NCI-H748 treated with DMSO at 0.1 percent for 48 hours (cell line): ENCODE results near the gene YIPF4.
"Not testable (repeated sequence)": the region's sequence is repeated elsewhere in the genome, so short reads cannot be mapped to it uniquely, and the experiment has no call there.

Experiments used
- DNase-seq: peaks from one replicate; lab custom pipeline; 2025; lab: John Stamatoyannopoulos, UW

YIPF4 gene

DNA sequence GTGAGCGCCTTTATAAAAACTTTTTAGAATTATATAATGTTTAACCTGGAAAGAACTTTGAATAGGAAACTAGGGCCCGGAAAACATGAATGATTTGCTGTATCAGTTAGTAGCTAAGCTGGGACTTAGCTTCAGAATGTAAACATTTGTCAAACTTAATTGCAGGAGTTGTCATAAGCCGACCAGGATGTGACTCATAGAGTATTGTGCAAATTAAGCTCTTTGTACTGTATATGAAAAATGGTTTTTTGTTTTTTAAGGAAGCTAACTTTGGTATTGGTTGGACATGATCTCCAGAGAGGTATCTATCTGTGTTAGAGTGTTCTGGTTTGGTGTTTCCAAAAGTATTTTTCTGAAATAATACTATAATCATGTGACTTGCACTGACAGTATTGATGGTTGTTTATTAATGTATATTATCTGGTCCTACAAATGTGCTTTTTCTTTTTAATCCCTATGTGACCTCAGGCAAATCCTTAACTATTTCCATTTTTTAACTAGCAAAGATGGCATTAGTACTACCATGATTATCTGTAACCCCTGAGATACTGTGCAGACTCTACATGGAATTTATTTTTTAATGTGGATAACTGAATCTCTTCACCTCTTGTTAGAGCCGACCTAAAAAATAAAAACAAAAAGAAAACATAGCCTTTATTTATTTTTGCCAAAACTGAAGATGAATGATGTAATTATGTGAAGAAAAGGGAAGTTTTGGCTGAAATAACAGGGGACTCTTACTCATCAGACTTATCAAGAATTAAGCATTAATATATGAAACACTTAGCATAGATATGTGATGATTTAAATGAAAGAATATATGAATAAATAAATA lies 11.7 kb downstream of the YIPF4 start:
- no peak for DNase-seq

DNA sequence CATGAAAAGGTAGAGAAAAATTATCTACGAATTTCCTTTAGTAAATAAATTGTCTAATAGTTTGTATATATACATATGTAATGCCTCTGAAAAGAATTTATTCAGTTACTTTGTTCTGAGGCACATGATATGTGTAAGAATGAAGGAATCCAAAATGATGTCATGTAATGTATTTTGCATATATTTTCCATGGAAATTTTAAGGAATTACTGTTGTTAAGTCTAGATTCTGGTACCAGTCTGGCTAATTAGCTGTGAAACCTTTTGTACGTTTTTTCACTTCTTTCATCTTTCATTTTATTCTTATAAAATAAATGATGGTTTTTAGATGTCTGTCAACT lies 12.3 kb downstream of the YIPF4 start:
- DNase-seq: no peak

DNA sequence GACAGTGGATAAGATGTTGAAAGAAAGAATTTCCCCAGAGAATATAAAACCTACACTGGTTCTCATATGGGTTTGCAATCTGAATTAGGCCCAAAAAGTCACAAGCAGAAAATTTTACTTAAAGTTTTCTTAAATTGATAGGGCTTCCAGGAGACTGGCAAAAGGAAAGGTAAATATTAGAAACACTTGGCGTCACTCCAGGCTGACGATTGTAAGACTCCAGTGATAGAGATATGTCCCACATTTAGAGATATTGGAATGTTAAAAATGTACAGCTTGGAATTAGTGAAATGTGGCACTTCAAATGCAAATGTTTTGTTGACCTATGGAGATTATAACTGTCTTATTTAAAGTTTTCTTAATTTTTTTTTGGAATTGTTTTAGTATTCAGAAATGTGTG lies 14.0 kb downstream of the YIPF4 start:
- DNase-seq: no peak

DNA sequence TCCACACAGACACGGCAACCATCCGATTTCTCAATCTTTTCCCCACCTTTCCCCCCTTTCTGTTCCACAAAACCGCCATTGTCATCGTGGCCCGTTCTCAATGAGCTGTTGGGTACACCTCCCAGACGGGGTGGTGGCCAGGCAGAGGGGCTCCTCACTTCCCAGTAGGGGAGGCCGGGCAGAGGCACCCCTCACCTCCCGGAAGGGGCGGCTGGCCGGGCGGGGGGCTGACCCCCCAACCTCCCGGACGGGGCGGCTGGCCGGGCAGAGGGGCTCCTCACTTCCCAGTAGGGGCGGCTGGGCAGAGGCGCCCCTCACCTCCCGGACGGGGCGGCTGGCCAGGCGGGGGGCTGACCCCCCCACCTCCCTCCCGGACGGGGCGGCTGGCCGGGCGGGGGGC lies 15.8 kb downstream of the YIPF4 start:
- not testable (repeated sequence) for DNase-seq

DNA sequence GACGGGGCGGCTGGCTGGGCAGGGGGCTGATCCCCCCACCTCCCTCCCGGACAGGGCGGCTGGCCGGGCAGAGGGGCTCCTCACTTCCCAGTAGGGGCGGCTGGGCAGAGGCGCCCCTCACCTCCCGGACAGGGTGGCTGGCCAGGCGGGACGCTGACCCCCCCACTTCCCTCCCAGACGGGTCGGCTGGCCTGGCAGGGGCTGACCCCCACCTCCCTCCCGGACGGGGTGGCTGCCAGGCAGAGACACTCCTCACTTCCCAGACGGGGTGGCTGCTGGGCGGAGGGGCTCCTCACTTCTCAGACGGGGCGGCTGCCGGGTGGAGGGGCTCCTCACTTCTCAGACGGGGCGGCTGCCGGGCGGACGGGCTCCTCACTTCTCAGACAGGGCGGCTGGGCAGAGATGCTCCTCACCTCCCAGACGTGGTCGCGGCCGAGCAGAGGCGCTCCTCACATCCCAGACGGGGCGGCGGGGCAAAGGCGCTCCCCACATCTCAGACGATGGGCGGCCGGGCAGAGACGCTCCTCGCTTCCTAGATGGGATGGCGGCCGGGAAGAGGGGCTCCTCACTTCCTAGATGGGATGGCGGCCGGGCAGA lies 16.4 kb downstream of the YIPF4 start:
- not testable (repeated sequence) for DNase-seq

DNA sequence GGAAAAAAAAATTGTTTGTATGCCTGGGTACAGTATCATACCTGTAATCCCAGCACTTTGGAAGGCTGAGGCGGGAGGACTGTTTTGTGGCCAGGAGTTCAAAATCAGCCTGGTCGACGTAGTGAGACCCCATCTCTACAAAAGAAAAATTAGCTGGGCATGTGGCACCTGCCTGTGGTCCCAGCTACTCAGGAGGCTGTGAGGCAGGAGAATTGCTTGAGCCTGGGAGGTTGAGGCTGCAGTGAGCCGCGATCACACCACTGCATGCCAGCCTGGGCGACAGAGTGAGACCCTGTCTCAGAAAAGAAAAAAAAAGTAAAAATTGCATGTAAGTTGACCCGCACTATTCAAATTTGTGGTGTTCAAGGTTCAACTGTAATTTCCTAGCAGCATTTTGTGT lies 32.9 kb downstream of the YIPF4 start:
- DNase-seq: no peak

DNA sequence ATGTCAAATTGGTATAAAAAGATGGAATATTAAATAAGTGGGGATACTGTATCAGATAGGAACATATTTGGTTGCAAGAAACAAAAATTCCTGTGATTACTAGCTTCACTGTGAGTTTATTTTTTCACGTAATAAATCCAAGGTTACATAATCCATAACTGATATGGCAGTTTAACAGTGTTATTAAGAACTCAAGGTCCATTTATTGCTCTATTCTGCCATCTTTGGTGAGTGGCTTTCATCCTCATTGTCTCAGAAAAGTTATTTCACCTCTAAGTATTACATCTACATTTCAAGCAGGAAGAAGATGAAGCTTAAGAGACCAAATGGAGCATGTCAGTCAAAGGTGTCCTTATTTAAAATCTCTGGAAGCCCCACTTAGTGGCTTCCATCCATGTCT lies 37.2 kb downstream of the YIPF4 start:
- no peak for DNase-seq

DNA sequence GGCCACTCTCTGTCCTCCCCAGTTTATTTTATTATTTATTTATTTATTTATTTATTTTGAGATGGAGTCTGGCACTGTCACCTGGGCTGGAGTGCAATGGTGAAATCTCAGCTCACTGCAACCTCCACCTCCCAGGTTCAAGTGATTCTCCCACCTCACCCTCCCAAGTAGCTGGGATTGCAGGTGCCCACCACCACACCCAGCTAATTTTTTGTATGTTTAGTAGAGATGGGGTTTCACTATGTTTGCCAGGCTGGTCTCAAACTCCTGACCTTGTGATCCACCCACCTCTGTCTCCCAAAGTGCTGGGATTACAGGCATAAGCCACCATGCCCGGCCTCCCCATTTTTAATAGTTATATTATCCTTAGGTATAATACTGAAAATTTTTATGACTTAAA lies 51.0 kb downstream of the YIPF4 start:
- not testable (repeated sequence) for DNase-seq

DNA sequence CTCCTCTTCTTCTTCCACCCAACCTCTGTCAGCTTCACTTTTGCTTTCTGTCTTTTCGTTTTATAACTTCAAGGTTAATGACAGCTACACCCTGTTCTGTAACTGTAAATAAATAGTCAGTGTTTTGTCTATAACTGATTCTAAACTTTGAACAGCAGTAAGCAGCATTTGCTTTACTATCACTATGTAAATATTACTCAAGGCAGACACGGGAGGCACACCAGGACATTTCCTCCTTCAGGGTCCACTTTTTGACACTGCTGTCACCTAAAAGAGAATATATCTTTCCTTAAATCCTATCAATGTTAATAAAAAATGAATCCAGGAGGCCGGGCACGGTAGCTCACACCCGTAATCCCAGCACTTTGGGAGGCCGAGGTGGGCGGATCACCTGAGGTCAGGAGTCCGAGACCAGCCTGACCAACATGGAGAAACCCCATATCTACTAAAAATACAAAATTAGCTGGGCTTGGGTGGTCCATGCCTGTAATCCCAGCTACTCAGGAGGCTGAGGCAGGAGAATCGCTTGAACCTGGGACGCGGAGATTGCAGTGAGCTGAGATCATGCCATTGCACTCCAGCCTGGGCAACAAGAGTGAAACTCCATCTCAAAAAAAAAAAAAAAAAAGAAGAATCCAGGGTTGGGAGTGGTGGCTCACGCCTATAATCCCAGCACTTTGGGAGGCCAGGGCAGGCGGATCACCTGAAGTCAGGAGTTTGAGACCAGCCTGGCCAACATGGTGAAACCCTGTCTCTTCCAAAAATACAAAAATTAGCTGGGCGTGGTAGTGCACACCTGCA lies 51.7 kb downstream of the YIPF4 start:
- not testable (repeated sequence) for DNase-seq

DNA sequence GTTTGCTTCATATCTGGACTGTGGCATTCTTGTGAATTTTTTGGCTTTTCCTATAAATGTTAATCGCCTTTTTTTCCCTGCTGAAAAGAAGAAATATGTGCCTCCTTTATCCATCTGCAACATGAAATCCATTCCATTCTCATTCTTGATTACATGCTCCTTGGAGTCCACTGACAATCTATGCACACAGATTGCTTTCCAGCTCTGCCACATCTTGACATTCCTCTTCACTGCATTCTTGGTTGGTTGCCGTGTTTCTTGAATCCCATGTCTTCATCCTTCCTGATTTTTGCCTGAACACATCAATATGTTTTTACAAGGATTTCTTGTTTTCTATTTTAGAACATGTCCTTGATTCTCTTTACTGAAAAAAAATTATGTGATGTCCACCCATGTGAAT lies 52.4 kb downstream of the YIPF4 start:
- DNase-seq: no peak

DNA sequence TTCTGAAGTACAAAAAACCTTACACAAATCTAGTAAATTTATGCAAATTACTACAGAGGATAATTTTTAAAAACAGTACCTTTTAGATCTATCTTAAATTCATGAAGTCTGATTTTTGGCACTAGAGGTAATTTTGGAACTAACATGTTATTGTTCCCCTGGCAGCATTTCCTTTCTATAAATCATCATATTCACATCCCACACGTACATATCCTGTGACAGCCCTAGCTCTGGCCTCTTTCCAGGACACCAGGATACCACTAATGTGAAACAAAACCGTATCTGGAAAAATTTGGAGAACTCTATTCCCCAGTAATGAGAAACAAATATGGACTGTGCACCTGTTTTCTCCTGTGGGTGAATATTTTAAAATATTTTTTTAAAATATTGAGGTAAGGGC lies 65.1 kb downstream of the YIPF4 start:
- no peak for DNase-seq

DNA sequence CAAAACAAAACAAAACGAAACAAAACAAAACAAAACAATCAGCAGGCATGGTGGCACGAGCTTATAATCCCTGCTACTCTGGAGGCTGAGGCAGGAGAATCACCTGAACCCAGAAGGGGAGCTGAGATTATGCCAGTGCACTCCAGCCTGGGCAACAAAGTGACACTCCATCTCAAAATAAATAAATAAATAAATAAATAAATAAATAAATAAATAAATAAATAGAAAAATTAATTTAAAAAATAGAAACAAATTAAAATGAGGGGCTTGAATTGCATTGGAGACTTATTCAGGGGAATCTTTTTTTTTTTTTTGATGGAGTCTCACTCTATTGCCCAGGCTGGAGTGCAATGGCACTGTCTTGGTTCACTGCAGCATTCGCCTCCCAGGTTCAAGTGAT lies 73.1 kb downstream of the YIPF4 start:
- not testable (repeated sequence) for DNase-seq

DNA sequence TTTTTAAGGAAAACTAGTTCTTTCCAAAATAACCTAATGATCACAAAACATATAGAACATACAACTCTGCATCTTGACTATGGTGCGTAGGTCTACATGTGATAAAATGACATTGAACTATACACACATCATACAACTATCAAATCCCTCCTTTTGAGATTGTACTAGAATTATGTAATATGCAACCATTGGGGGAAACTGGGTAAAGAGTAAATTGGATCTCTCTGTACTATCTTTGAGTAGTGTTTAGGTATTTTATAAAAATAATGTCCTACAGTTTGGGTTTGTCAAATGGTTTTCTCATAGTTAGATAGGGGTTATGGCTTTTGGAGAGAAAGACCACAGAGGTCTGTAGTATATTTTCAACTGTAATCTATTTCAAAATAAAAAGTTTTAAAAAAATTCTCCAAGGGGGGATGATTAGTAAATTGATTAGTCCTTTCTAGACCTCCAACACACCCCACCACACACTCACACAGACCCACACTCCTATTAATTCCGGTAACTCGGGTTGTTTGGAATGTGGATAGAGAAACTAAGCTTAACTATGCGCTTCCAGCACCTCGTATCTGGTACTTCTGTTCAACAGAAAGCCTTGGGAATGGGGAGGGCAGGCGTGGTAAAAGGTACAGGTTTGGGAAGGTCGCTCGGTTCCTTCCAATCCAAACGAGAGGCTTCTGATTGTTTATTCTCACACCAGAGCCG lies 78.4 kb downstream of the YIPF4 start:
- DNase-seq: no peak

DNA sequence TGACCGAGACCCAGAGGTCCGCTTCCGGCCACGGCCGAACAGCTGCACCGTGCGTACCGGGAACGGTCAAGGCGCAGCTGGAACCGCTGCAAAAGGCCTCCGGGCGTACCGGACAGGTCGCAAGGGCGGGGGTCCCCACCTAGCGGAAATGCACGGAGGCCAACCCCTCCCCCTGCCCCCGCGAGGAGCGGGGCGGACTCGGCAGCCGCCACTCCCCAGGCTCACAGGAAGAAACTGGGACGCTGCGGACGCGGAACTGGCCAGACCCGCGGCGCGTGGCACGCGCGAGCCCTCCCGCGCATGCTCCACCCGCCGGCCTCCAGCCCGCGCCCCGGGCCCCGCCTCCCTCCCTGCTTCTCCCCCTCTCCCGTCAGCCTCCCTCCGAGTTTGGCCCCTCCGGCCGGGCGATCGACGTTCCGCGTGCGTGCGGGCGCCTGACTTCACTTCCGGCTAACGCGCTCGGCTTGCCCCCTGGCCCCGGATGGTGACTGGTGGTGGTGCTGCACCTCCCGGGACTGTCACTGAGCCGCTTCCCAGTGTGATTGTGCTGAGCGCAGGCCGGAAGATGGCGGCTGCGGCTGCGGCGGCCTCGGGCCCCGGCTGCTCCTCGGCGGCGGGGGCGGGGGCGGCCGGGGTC lies 79.1 kb downstream of the YIPF4 start, which contains the start of gene BIRC6:
TSS of gene BIRC6 (plus strand) at position 343 of the 637 bp plus-strand sequence. CDS start at position 482, 139 bp downstream.
- DNase-seq: peak; percentile 67

DNA sequence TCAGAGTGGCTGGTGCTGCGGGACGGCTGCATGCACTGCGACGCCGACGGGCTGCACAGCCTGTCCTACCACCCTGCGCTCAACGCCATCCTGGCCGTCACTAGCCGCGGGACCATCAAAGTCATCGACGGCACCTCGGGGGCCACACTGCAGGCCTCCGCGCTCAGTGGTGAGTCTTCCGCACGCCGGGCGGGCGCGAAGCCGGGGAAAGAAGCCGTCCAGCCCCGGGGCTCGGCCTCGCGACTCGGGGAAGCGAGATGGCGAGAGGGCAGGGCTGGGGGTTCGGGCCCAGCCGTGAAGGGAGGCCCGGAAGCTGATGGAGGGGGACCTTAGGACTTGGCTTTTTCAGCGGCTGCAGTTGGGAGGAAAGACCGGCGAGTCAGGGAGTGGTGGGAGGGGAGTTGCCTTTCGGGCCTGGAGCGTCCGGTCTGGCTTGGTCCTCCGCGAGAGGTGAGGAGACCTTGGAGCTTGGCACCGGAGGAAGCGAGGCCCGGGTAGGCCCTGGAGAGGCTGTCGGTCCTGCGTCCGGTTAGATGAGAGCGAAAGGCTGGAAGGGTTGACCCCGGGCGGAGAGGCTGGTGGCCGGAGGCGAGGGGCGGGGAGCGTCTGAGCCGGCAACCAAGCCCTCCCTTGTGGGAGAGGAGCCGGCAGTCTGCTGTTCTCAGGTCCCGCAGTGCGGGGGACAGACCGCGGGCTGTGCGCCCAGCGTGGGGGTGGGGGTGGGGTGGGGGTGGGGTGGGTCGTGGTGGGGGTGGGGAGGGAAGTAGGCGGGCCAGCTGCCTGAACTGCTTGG lies 79.8 kb downstream of the YIPF4 start:
- DNase-seq: no peak

DNA sequence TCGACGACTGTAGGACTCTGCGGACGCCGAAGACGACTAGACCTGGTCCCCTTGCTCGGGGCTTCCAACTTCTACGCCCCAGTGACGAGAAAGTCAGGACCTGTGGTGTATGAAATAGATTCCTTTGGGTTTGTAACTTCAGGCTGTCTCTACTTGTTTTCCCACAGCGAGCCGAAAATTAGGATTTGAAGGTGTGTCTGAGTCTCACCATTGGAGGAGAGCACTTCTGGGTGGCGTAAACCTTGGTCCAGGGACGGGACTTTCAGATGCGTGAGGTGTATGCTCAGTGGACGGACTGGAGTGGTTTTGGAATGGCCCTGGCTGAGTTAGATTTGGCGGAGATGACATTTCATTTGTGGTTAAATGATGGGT lies 80.4 kb downstream of the YIPF4 start:
- DNase-seq: no peak

DNA sequence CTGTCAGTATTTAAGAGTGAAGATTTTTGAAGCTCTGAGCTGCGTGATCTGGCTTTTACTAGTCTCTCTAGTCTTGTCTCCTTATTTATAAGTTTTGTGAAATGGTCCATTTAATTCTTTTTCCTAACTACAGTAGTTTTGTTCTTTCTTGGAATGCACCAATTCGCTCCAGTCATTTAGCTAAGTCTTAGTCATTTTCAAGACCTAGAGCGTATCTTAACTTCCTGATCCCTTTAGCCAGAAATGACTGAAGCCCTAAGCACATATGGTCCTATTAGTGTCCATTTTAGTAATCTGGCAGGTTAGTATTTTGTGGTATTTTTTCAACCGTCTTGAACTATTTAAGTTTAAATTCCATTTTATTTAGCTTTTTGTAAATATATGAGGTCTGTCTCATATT lies 82.7 kb downstream of the YIPF4 start:
- DNase-seq: no peak

DNA sequence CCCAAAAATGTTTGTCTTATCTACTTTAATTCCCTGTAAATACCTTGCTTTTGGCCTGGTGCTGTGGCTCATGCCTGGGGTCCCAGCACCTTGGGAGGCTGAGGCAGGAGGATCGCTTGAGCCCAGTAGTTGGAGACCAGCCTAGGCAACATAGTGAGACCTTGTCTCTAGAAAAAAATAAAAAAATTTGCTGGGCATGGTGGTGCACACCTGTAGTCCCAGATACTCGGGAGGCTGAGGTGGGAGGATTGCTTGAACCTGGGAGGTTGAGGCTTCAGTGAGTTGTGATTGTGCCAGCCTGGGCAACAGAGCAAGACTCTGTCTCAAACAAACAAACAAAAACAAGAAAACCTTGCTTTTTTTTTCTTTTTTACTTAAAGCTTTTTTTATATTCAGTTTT lies 85.3 kb downstream of the YIPF4 start:
- DNase-seq: not testable (repeated sequence)

DNA sequence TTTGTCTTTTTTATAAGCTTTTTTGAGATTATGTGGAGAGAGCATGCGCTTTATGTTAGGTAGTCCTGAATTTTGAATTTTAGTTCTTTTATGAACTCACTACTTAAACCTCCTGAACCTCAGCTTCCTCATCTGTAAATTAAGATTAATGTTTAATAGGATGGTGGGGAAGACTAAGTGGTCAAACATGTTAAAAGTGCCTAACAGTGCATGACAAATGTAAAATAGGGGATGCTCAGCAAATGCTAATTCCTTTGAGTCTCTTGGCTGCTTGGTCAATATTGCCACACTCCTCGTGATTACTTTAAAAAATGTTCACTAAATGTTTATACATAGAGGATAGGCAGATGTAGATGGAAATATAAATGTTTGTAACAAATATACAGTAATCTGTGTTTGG lies 85.9 kb downstream of the YIPF4 start:
- no peak for DNase-seq

DNA sequence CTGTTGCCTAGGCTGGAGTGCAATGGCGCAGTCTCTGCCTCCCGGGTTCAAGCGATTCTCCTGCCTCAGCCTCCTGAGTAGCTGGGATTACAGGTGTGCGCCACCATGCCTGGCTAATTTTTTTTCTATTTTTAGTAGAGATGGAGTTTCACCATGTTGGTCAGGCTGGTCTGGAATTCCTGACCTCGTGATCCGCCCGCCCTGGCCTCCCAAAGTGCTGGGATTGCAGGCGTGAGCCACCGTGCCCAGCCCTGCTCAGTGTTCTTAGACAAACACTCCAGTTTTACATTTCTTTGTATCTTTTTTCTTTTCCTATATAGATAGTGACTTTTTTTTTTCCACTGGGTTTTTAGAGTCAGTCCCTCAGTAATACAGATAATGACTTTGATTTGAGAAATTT lies 86.6 kb downstream of the YIPF4 start:
- not testable (repeated sequence) for DNase-seq

DNA sequence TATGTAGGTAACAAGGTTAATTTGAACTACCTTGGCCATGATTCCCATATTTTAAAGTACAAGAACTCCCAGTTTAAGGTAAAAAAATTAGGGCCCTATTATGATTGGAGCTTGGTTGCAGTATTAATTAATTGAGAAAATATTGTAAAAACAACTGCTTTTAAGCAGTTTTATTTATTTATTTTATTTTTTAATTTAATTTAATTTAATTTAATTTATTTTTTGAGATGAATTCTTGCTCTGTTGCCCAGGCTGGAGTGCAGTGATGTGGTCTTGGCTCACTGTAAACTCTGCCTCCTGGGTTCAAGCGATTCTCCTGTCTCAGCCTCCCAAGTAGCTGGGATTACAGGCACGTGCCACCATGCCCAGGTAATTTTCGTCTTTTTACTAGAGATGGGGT lies 88.0 kb downstream of the YIPF4 start:
- DNase-seq: not testable (repeated sequence)
